HG03354 (cell line): ENCODE data around the gene PWWP2B.
A peak's percentile ranks its signal among the peaks of the same experiment; 100 is the strongest.

Source experiments
- ATAC-seq: cut with Tn5 transposase; IDR thresholded peaks from one replicate; pipeline ENCODE4 v1.9.1; 2021; ENCODE audit warnings: mild to moderate bottlenecking; ENCODE audit not compliant: unreplicated experiment, poor library complexity, severe bottlenecking

The PWWP2B gene

DNA sequence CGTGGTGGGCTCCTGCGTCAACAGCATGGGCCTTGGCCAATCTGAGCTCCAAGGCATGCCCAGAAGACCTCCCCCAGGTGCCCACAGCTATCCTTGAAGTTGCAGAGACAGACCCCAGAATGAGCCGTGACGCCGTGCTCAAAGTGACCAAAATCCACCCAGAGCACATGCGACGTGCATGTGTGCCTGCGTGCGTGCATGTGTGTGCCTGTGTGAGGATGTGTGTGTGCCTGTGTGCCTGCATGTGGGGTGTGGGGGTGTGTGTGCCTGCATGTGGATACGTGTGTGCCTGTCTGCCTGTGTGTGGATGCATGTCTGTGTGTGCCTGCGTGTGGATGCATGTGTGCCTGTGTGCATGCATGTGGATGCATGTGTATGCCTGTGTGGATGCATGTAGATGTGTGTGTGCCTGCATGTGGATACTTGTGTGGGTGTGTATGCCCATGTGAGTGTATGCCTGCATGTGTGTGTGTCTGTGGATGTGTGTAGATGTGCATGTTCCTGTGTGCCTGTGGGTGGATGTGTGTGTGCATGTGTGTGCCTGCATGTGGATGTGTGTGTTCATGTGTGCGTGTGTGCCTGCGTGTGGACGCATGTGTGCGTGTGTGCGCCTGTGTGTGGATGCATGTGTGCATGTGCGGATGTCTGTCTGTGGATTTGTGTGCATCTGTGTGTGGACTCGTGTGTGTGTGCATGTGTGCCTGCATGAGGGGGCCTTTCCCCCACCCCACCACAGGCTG lies 42.6 kb downstream of the PWWP2B start:
- ATAC-seq = no peak

DNA sequence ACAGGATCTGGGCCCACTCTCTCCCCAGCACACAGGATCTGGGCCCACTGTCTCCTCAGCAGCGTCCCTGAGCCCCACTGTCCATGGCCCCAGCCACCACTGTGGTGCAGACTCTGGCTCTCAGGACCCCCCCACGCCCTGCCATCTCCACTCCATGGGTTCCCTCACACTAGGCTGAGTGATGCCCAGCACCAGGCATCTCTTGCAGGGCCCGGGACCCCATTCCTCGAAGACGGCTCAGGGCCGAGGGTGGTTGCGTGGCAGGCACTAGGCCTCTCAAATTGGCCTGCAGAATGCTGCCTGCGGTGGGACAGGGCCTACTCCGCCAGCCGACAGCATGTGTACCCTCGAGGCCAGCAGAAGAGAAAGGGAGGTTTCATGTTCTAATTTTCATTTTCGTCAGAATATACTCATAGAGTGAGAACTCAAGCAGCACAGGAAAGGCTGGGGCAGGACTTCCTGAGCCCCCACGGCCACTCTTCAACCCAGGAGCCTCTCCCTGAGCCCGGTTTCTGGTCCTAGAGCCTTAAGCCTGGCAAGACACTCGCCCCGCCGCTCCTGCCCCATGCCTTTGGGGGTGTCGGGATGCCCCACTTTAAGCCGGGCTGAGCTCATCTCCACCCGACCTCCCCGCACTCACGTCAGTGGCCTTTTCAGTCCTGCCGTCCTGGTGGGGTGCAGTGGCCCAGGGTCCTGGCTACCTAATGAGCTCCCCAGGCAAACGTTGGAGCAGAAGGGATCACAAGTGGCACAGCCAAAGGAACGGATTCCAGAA lies 44.0 kb downstream of the PWWP2B start:
- ATAC-seq = no peak

DNA sequence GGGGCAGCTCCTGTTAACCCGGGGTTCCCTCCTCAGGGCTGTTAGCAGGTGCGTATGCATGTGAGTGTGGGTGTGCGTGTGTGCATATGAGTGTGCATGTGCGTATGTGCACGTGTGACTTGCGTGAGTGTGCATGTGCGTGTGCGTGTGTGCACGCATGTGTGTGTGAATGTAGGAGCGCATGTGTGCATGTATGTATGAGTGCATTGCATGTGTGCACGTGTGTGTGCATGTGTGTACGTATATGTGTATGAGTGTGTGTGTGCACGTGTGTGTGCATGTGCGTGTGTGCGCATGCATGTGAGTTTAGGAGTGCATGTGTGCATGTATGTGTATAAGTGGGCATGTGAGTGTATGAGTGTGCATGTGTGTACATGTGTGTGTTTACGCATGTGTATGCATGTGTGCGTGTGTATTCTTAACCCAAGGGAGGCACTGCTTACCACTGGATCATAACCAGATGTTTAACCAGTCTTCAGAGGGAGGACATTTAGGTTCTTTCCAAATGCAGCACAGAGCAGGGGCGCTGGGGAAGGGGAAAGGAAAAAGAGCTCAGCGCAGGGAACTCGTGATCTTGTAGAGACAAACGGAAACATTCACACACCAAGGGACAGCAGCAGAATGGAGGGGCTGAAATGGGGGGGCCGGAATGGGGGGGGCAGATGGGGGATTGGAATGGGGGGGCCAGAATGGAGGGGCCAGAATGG lies 45.0 kb downstream of the PWWP2B start:
- ATAC-seq = no peak

DNA sequence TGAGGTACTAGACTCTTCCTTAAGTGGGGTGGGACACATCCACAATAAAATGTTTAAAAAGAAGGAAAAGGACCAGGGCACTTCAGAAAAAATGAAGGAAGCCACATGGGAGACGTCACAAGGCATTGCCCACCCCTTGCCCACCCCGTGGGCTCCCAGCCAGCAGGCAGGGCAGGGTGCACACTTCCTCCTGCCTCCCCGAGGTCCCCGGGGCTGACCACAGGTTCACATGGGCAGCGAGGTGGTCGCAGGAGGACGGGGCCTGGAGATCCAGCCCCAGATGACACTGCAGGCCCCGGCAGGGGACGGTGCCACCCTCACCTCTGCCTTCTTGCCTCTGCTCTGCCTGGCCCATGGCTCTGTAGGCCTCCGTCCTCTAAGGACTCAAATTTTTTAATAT lies 45.6 kb downstream of the PWWP2B start:
- no peak for ATAC-seq

DNA sequence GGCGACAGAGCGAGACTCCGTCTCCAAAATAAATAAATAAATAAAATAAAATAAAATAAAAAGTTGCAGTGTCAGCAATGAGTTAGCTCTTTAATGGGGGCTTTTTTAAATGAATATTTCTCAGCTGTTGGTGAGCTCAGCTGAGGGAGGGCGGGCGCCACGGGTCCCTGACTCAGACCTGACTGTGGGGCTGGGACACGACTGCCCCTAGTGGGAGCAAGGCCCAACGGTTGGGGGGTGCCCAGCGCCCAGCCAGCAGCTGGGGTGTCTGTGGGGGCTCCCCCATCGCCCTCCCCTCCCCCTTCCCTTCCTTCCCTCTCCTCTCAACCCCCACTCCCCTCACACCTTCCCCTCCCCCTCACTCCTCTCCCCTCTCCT lies 46.6 kb downstream of the PWWP2B start:
- peak; percentile 52 for ATAC-seq

DNA sequence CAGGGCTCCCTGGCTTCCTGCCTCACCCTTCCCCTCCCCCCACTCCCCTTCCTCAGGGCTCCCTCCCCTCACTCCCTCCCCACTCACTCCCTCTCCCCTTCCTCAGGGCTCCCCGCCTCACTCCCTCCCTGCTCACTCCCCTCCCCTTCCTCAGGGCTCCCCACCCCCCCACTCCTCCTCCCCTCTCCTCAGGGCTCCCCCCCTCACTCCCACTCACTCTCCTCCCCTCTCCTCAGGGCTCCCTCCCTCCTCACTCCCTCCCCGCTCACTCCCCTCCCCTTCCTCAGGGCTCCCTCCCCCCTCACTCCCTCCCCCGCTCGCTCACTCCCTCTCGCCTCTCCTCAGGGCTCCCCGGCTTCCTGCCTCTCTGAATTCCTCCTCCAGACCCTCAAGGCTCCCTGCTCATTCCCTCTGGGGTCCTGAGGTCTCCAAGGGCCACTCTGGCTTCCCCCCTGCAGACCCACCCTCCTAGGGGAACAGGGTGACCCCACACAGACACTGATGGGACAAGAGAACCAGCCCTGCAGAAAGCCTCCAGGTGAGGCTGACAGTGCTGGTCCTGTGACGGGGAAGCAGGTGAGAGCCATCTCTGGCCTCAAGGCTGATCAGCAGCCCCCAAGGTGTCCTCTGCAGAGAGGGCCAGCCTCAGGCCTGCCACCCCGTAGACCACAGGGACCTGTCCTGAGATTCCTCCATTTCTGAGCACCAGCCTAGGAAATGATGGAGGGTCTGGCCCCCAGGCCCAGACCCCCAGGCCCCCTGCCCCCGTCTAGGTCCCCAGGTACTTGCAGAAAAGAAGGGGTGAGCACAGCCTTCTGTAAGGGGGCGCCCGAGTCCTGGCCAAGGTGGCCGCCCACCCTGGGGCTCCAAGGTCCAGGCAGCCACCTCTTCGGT lies 47.2 kb downstream of the PWWP2B start:
- ATAC-seq = no peak

DNA sequence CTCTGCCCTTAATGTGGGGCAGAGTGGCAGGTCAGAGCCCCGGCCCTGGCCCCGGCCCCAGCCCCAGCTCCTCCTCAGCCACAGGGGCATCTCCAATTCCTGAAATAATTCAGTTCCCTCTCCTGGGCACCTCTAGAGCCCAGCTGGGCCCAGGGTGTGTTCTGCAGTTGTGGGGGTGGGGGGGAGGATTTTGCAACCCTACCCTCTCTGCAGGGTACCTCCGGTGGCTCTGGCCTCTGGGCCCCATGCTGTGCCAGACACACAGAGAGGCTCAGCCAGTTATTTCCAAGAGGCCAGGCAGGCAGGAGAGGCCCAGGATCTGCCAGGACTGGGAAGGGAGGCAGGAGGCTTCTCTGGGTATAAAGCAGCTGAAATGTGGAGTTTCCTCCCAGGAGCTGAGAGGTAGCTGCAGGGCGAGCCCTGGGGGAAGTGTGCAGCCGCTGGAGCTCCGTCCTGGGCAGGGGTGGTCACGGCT lies 47.9 kb downstream of the PWWP2B start:
- no peak for ATAC-seq

DNA sequence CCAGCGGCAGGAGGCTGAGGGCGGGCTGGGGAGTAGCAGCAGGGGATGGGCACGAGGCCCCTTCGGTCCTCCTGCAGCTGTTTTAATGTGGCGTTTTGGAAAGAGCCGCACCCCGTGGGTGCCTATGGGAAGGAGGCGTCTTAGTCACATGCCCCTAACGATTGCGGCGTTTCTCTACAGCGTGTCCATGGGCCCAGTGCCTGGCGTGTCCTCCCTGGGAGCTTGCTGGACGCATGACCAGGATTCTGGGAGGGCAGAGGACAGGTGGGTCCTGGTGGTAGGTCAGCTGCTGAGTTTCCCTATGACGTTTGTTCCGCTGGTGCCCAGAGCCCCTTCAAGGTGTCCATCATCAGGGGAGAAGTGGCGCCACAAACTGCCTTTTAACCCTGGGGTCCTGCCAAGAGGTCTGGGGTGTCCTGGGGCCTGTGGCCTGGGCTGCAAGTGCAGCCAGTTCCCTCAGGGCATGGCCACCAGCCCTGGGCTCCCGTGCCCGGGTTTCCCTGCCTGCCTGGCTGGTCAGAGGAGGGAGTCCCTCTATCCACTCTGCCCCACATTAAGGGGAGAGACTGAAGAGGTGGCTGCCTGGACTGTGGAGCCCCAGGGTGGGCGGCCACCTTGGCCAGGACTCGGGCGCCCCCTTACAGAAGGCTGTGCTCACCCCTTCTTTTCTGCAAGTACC lies 48.7 kb downstream of the PWWP2B start:
- ATAC-seq = no peak

DNA sequence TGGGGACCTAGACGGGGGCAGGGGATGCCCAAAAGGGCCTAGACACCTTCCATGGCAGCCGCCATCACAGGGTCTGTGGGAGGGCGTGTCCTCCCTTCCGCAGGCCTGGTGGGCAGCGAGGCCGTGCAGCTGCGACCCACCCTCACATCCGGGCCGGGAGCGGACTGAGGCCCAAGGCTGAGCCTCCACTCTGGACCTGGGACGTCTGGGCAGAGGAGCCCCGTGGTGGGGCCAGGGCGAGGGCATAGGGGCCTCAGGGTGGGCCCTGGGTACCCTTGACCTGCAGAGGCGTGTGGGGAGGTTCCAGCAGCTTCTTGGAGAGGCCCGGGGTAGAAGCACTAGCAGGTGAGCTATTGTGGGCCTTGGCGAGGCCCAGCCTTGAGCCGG lies 49.2 kb downstream of the PWWP2B start:
- no peak for ATAC-seq

DNA sequence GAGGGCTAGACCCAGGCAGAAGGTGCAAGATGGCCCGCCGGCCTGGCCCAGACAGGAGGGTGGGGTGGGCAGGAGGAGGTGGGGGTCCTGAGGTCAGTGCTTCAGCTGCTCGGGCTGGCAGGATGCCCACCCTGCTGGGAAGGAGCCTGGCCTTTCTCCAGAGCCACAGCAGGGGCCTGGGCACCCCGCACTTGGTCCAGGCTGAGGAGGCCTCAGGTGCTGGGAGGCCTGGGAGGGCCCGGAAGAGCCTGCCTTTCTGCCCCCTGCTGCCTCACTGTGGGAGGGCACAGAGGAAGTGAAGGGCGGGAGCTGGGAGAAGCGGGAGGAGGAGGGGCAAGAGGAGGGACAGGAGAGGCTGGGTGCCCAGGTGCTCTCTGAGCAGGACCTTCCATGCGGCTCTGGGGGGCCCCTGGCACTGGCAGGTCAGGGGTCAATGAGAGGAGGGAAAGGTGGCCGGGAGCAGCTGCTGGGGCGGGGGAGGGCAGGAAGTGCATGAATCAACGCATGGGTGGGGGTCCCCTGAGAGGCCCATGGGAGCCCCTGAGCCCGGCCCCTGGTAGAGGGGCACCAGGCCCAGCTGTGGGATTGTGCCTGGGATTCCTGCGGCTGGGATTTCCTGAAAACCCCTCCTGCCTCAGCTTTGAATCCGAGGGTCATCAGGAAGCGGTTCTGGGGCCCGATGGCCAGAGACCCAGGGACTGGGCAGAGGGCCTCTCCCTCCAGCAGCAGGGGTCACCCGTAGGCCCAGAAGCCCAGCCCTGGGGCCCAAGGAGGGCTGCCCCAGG lies 49.9 kb downstream of the PWWP2B start:
- peak; percentile 68 for ATAC-seq

DNA sequence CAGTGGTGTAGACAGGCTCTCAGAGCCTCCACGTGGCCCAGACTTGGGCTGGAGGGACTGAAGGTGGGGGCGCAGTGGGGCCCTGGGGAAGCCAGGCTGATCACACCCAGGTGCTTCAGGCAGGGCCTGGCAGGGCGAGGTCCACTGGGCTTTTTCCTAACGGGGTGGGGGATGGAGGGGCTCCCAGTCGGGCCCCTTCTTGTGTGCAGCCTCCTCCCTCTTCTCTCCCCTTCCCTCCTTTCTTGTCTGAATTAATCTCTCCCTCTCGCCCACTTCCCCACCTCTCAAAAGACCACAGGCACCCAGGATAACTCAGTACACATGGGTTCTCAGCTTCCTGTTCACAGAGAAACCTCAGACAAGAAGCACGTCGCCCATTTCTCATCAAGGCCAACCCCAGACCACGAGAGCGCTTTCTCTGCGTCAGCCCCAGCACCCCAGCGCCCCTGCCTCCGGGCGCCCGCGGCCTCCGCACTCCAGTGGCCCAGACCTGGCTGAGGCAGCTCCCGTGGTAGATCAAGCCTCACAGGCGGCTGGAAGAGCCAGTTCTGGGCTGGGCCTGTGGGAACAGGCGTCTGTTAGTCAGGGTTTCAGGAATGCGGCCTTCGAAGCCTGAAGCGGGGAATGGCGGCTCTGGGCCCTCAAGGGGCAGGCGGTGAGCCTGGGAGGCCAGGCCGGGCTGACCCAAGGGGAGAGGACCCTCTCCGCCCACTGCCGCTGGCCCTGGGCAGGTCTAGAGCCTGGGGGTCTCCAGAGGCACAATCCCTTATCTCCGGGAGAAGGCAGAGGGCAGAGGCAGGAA lies 50.6 kb downstream of the PWWP2B start:
- no peak for ATAC-seq

DNA sequence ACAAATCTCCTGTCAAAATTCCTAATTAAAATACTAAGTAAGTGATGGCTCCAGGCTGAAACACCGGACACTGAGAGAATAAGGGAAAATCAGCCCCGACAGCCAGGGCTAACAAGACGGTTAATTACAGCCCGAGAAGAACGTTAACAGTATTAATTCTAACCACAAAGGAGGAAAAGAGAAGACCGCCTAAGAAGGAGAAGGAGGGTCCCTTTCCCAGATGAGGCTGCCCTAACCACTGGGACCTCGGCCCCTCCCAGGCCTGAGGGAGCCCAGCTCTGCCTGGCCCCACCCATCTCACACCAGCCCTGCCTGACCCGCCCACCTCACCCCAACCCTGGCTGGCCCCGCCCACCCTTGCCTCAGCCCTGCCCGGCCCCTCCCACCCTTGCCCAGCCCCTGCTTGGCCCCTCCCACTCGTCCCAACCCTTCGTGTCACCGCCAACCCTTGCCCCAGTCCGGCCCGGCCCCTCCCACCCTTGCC lies 51.3 kb downstream of the PWWP2B start:
- ATAC-seq = no peak

DNA sequence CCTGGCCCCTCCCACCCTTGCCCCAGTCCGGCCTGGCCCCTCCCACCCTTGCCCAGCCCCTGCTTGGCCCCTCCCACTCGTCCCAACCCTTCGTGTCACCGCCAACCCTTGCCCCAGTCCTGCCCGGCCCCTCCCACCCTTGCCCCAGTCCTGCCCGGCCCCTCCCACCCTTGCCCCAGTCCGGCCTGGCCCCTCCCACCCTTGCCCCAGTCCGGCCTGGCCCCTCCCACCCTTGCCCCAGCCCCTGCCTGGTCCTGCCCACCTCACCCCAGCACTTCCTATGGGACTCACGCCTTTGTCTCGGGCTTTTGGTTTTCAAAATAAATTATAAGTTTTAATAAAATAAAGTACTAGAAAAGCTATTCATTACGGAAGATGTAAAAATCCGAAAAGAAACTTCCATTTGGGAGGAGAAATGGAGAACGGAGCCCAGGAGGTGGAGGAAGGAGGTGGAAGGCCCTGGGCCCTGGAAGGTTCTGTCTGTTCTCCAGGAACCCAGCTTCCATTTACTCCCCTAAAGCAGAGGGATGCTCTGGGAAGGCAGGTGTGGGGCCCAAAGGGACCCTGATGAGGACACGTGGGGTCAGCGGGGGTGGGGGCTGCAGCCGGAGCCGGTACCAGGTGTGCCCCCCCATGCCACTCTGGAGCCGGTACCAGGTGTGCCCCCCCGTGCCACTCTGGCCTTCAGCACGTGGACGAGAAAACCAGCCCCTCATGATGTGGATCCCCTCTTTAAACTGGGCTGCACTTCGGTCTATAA lies 52.2 kb downstream of the PWWP2B start:
- ATAC-seq = no peak

DNA sequence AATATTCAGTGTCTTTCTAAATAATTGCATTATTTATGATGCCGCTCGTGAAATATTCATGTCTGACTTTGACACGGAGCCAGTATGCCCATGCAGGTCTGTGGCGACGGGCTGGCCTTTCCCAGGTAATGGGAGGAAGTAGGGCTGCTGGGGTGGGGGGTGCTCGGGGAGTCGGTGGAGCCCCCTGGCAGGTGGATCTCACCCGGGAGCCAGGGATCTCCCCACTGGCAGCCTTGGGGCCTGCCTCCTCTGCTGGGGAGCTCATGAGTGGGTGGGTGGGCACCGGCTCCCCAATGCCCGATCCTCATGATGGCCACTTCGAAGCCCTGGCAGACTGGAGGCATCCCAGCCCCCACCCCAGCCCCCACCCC lies 52.8 kb downstream of the PWWP2B start:
- no peak for ATAC-seq

DNA sequence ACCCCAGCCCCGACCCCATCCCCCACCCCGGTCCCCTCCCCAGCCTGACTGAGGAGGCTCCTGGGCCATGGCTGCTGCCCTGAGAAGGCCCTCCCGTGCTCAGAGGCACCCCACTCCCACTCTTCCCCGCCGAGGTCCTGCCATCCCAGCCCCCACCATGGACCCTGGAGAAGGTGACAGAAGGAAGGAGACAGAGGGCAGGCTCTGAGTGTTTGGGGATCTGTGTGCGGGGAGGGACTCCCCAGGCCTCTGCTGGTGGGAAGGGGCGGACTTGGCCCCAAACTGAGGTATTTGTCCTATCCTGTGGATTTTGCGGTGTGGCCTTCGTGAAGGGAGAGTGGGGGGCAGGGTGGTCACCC lies 53.4 kb downstream of the PWWP2B start:
- ATAC-seq = no peak

DNA sequence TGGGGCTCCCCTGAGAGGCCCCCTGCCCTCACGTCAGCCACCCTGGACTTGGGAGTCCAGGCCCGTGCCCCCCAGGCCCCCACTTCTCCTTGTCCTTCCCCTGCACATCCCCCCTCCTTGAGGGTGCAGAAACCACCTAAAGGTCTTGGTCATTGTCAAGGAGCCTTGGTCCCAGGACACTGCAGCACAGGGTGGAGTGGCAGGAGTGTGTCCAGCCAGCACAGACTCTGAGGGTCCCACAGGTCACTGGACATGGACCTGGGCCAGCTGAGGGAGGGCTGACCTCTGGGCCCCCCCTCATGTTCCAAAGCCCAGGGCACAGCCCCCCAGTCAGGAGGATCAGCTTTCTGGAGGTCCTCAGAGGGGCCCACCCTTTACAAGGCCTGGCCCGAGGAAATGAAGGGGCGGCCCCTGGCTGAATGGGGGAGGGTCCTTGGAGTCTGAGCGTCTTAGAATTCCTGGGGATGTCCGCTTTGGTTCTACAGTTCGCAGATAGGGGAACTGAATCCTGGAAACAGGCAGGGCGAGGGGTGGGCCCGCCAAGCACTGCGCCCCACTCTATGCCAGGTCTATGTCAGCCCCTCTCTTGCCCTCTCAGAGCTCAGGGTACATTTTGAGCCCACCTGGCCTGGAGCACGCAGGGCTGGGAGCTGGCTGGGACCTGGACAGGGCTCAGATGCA lies 54.0 kb downstream of the PWWP2B start:
- ATAC-seq = no peak
